Uterus (tissue), 4 donors: ENCODE results near the gene HSPA5. TPM values are rescaled to one million over a fixed set of nuclear protein-coding genes. Genes with fewer than 3 reads are reported as not detected.

Experiments used
- DNase-seq, 2 donors: peaks; one replicate each; pipeline ENCODE4 v3.0.0-alpha.2; 2019 to 2020
- H3K27ac ChIP-seq, 2 donors: fragments of 200-600 bp; sonication (generic); 1 replicate in 1 of 2; 2 replicates in 1 of 2; pipeline ENCODE4 v1.5.1; 2016 to 2018
- H3K27me3 ChIP-seq, 2 donors: fragments of 200-600 bp; sonication (generic); one replicate each; pipeline ENCODE4 v1.5.1; 2018 to 2019; ENCODE audit warnings: control low read depth in 1 of 2
- H3K36me3 ChIP-seq, 2 donors: fragments of 200-600 bp; sonication (generic); one replicate each; pipeline ENCODE4 v1.5.1; 2019; ENCODE audit warnings: control low read depth in 1 of 2
- H3K4me1 ChIP-seq, 2 donors: fragments of 200-600 bp; sonication (generic); one replicate each; pipeline ENCODE4 v1.5.1; 2018 to 2019; ENCODE audit warnings: control low read depth in 1 of 2
- H3K4me3 ChIP-seq, 2 donors: fragments of 200-600 bp; sonication (generic); 1 replicate in 1 of 2; 2 replicates in 1 of 2; pipeline ENCODE4 v1.5.1; 2018 to 2019; ENCODE audit warnings: mild to moderate bottlenecking in 1 of 2
- H3K9me3 ChIP-seq, 2 donors: fragments of 200-600 bp; sonication (generic); one replicate each; pipeline ENCODE4 v1.5.1; 2019; ENCODE audit warnings: control low read depth in 1 of 2
- CTCF ChIP-seq, 4 experiments: fragments of 200-600 bp in 2 of 4; fragments of 450-650 bp in 2 of 4; sonication (generic) in 2 of 4; IDR thresholded peaks; one replicate each; pipeline ENCODE4 v1.5.1; 2016 to 2019; ENCODE audit warnings: antibody characterized with exemption in 4 of 4, mild to moderate bottlenecking in 2 of 4, moderate library complexity in 1 of 4
- POLR2A ChIP-seq, 2 donors: fragments of 450-650 bp; IDR thresholded peaks; one replicate each; pipeline ENCODE4 v1.6.1; 2016; ENCODE audit warnings: antibody characterized with exemption in 2 of 2, mild to moderate bottlenecking in 1 of 2, moderate library complexity in 1 of 2
- intact Hi-C: fragments of 100-400 bp; cut with DNase I; formaldehyde crosslinking; loops from one replicate; pipeline ENCODE4 v1.15.1; 2023; ENCODE audit warnings: low total_unique reads
- total RNA-seq, 4 donors: library from RNA; depleted of rRNA in 3 of 4; stranded (reverse); fragments of >200 nt in 3 of 4; gene quantifications; one replicate each; pipeline versions ENCODE4 v1.1.0 to v1.2.4, GENCODE V29; 2014 to 2023
- donor health status: DM: yes; HTN: yes; CAD: no.

Gene HSPA5
- total RNA-seq, 4 donors from 2014 or later, result 23.1 to 143 (median 88.4) TPM

GRCh38 chr9:125262294-125262991, 21.3 kb upstream of the HSPA5 start:
- Histone ChIP-seq H3K27ac (peak overlapping the region; percentile 47 to 82), H3K4me1 (no peaks in the 10 kb centered on the region)

GRCh38 chr9:125261501-125262293, 20.6 kb upstream of the HSPA5 start, which contains the start of gene GAPVD1:
TSS of gene GAPVD1 (plus strand) at chr9:125261826. CDS start at chr9:125298922, 37,096 bp downstream.
- Histone ChIP-seq H3K4me3 (peak within 1 kb of the TSS; percentile 76 to 87), H3K36me3 (no peaks in the 10 kb centered on the region), H3K27ac (peak within 1 kb of the TSS; percentile 47 to 82), H3K9me3 (no peaks in the 10 kb centered on the region), H3K27me3 (no peaks in the 10 kb centered on the region), H3K4me1 (no peaks in the 10 kb centered on the region)
- DNase-seq, result peak; percentile 80 to 89
- intact Hi-C loops, result no loop called here
- TF ChIP-seq POLR2A (IDR thresholded peaks at IDR 0.05) (peak; percentile 54 to 67), CTCF (IDR thresholded peaks at IDR 0.05) (peak; percentile 32 to 68 (median 66))

More at GRCh38 chr9:125262294-125262991, 21.3 kb upstream of the HSPA5 start:
- H3K27me3 ChIP-seq, result no peaks in the 10 kb centered on the region
- no peaks in the 10 kb centered on the region for H3K36me3 ChIP-seq
- no peaks in the 10 kb centered on the region for H3K9me3 ChIP-seq
- intact Hi-C loops, result no loop called here
- DNase-seq, result no peak
- peak overlapping the region; percentile 76 to 87 for H3K4me3 ChIP-seq
- no peak for TF ChIP-seq POLR2A (IDR thresholded peaks at IDR 0.05)

GRCh38 chr9:125260561-125260960, 19.4 kb upstream of the HSPA5 start:
- TF ChIP-seq POLR2A (IDR thresholded peaks at IDR 0.05) (no peak), CTCF (IDR thresholded peaks at IDR 0.05) (no peak)

GRCh38 chr9:125258832-125259534, 17.8 kb upstream of the HSPA5 start:
- TF ChIP-seq POLR2A (IDR thresholded peaks at IDR 0.05) (no peak), CTCF (IDR thresholded peaks at IDR 0.05) (no peak)
- Histone ChIP-seq H3K4me1 (no peaks in the 10 kb centered on the region), H3K9me3 (no peaks in the 10 kb centered on the region), H3K27ac (no peak overlapping the region), H3K36me3 (no peaks in the 10 kb centered on the region), H3K4me3 (no peak overlapping the region), H3K27me3 (no peaks in the 10 kb centered on the region)
- intact Hi-C loops, result no loop called here
- DNase-seq, result no peak

More at GRCh38 chr9:125260561-125260960, 19.4 kb upstream of the HSPA5 start:
- Histone ChIP-seq H3K4me1 (no peaks in the 10 kb centered on the region), H3K9me3 (no peaks in the 10 kb centered on the region), H3K27ac (no peak overlapping the region), H3K4me3 (no peak overlapping the region), H3K36me3 (no peaks in the 10 kb centered on the region), H3K27me3 (no peaks in the 10 kb centered on the region)
- intact Hi-C loops, result no loop called here
- DNase-seq, result no peak

GRCh38 chr9:125258160-125258785, 17.1 kb upstream of the HSPA5 start:
- intact Hi-C loops, result no loop called here
- H3K36me3 ChIP-seq, result no peaks in the 10 kb centered on the region
- no peaks in the 10 kb centered on the region for H3K27me3 ChIP-seq
- TF ChIP-seq CTCF (IDR thresholded peaks at IDR 0.05), result no peak
- TF ChIP-seq POLR2A (IDR thresholded peaks at IDR 0.05), result no peak
- H3K4me1 ChIP-seq, result no peaks in the 10 kb centered on the region
- no peak overlapping the region for H3K27ac ChIP-seq
- H3K4me3 ChIP-seq, result no peak overlapping the region
- no peak for DNase-seq
- no peaks in the 10 kb centered on the region for H3K9me3 ChIP-seq
